SK-N-MC (cell line): ENCODE results near the gene TMEM184B.

Source experiments
- EZH2 ChIP-seq: fragments of 200-600 bp; sonication (generic); IDR thresholded peaks from one replicate; pipeline ENCODE4 v1.6.1; 2017; ENCODE audit warnings: antibody characterized with exemption
- FOXP2 ChIP-seq: optimal IDR thresholded peaks from 2 replicates; pipeline ENCODE3; 2011; ENCODE audit warnings: mild to moderate bottlenecking, moderate library complexity; ENCODE audit not compliant: insufficient read depth; ENCODE audit errors: extremely low read length, control extremely low read depth
- POLR2AphosphoS5 ChIP-seq: IDR thresholded peaks from 2 replicates; pipeline ENCODE4 v1.6.1; 2012; ENCODE audit warnings: mild to moderate bottlenecking, low read depth, low read length, borderline replicate concordance

DNA sequence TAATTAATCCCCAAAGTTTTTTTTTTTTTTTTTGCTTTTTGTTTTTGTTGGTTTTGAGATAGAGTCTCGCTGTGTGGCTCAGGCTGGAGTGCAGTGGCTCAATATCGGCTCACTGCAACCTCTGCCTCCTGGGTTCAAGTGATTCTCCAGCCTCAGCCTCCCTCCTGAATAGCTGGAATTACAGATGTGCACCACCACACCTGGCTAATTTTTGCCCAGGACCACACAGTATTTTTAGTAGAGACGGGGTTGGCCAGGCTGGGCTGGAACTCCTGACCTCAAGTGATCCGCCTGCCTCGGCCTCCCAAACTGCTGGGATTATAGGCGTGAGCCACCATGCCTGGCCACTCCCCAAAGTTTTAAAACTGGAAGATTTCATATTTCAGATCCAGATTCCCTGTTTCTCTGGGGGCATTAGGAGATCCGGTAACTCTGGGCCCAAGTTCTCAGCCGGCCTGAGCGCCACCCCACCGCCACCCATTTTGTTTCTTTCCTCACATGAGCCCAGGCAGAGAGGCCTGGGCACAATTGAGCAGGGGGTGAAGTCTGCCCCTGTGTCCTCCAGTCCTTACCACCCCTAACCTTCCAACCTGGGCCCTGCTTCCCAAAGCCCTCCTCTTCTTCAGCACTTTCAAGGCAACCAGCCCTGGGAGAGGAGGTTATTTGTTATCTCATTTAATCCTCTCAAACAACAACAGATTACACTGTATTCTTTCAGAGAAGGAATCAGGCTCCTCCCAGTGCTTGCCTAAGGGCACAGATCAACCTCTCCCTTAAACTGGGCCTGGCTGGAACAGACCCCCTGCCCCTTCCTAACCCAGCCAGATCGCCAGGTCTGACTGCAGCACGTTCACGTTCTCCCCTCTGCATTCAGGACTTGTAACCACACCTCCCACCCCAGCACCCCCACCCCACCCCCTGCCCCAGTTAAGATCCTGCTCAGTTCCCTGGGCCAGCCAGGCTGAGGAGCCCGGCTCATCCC lies 46.3 kb upstream of the TMEM184B start:
- TF ChIP-seq EZH2 (no peak), FOXP2 (no peak), POLR2AphosphoS5 (no peak)
